GM12865 (cell line): ENCODE measurements around the gene TUBD1.
"Not testable (repeated sequence)": the region's sequence is repeated elsewhere in the genome, so short reads cannot be mapped to it uniquely, and the experiment has no call there.

Experiments
- DNase-seq: peaks from one replicate; pipeline ENCODE4 v3.0.0; 2010; ENCODE audit warnings: low read depth
- H3K4me3 ChIP-seq: 2 replicates; pipeline ENCODE4 v1.5.1; 2011; ENCODE audit warnings: mild to moderate bottlenecking, low read depth, low read length, control low read depth
- CTCF ChIP-seq: IDR thresholded peaks from 2 replicates; pipeline ENCODE4 v1.5.1; 2011; ENCODE audit warnings: low read length, control low read depth, low read depth, inconsistent platforms; ENCODE audit not compliant: insufficient read depth; ENCODE audit errors: missing control alignments

TUBD1 gene

GRCh38 chr17:59892924-59893675, at the start of gene TUBD1, which contains the start of gene RPS6KB1:
Gene TUBD1, minus strand, starts transcription at chr17:59892943. Its CDS starts 1,941 bp downstream, at chr17:59891002.
Gene RPS6KB1, plus strand, starts transcription at chr17:59893121. Its CDS starts 64 bp downstream, at chr17:59893185.
- no peak for TF ChIP-seq CTCF
- peak; percentile 100 for DNase-seq
- H3K4me3 ChIP-seq: peak within 1 kb of the TSS; percentile 74

- H3K4me3 ChIP-seq: no peak overlapping the region
- no peak for DNase-seq
- TF ChIP-seq CTCF: no peak
These were observed 48.4 kb upstream of the TUBD1 start for GRCh38 chr17:59941131-59941530.

- H3K4me3 ChIP-seq, DNase-seq: not testable (repeated sequence)
These were observed 48.0 kb upstream of the TUBD1 start for GRCh38 chr17:59940697-59941096.

GRCh38 chr17:59933317-59933716, 40.6 kb upstream of the TUBD1 start:
- not testable (repeated sequence) for H3K4me3 ChIP-seq

GRCh38 chr17:59930768-59931167, 38.0 kb upstream of the TUBD1 start:
- DNase-seq: not testable (repeated sequence)

More at GRCh38 chr17:59933317-59933716, 40.6 kb upstream of the TUBD1 start:
- not testable (repeated sequence) for DNase-seq

GRCh38 chr17:59930121-59930520, 37.4 kb upstream of the TUBD1 start:
- H3K4me3 ChIP-seq, DNase-seq: not testable (repeated sequence)

More at GRCh38 chr17:59930768-59931167, 38.0 kb upstream of the TUBD1 start:
- not testable (repeated sequence) for H3K4me3 ChIP-seq

GRCh38 chr17:59920637-59921036, 27.9 kb upstream of the TUBD1 start:
- DNase-seq, H3K4me3 ChIP-seq: not testable (repeated sequence)

- no peak for DNase-seq
- H3K4me3 ChIP-seq: no peak overlapping the region
- TF ChIP-seq CTCF: no peak
These were observed 23.7 kb upstream of the TUBD1 start for GRCh38 chr17:59916446-59916845.

GRCh38 chr17:59914274-59914854, 21.6 kb upstream of the TUBD1 start:
- H3K4me3 ChIP-seq: no peak overlapping the region
- DNase-seq: peak; percentile 53
- TF ChIP-seq CTCF: peak; percentile 52
